ENCODE results near the gene TMEM270. TPM values are rescaled to one million over a fixed set of nuclear protein-coding genes. Genes with fewer than 3 reads are reported as not detected.

Gene TMEM270
- total and polyA plus RNA-seq, 2 of the 4 experiments (the other 2 are of a cell fraction), result 0.17 TPM; not detected in 1

DNA sequence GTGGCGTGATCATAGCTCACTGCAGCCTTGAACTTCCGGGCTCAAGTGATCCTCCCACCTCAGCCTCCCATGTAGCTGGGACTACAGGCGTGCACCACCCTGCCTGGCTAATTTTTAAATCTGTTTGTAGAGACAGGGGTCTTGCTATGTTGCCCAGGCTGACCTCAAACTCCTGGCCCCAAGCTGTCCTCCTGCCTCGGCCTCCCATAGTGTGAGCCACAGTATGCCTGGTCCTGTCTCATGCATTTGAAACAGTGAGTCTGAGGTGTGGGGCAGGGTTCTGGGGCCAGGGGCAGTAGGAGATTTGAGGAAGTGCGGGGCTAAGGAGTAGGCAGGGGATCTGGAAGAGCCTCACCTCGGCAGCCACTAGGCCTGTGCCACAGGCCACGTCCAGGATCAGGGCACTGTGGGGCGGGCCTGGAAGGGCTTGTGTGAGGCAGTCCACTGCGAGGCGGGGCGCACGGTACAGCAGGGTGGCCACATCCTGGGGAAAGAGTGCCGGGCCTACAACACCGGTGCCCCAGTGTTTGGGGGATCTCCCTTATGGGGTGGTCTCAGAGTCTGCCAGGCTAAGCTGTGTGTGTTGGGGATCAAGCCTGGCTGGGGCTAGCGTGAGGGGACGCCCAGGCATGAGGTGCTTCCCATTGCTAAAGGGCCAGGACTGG lies 20.1 kb upstream of the TMEM270 start:
- Histone ChIP-seq H2BK20ac (ENCODE audit: low read depth, low read length) (no peak overlapping the region), H3K27me3 (ENCODE audit: control insufficient read depth, insufficient read depth, low read length) (no peaks in the 10 kb centered on the region), H2BK15ac (ENCODE audit: low read depth, low read length) (no peak overlapping the region), H3K4me2 (ENCODE audit: low read depth, low read length) (no peak overlapping the region), H2BK120ac (ENCODE audit: low read depth, low read length) (no peak overlapping the region), H4K5ac (ENCODE audit: low read depth, low read length) (no peak overlapping the region), H3K79me1 (ENCODE audit: low read depth in 1 of 2, low read length in 2 of 2) (peaks cover 5 to 20% of the 10 kb centered on the region in 2 experiments), H3K4me1 (ENCODE audit: control insufficient read depth, insufficient read depth, low read length) (no peaks in the 10 kb centered on the region; the same call in 1 of the 2 replicates), H3K23ac (ENCODE audit: low read depth, low read length) (no peak overlapping the region), H3K9ac (ENCODE audit: low read depth, low read length) (no peak overlapping the region), H3K56ac (ENCODE audit: extremely low read depth, insufficient read depth, low read length) (no peak overlapping the region), H3K9me3 (ENCODE audit: control insufficient read depth, insufficient read depth, low read length) (no peaks in the 10 kb centered on the region), H3K14ac (replicated peaks; ENCODE audit: low read depth, low read length) (no peak overlapping the region), H3K18ac (ENCODE audit: low read depth, low read length) (no peak overlapping the region), H4K91ac (ENCODE audit: insufficient read depth, low read depth, low read length) (no peak overlapping the region), H2AFZ (replicated peaks; ENCODE audit: low read length, poor library complexity) (no peak overlapping the region), H3K4me3 (ENCODE audit: insufficient read depth, low read depth, low read length) (no peak overlapping the region), H3K9me1 (ENCODE audit: insufficient read depth, low read length) (peaks cover 4% of the 10 kb centered on the region; the same call in 1 of the 2 replicates), H3K4ac (ENCODE audit: low read depth, low read length) (0 out of 2 replicates have a peak overlapping the region, but pooled peaks have one; percentile 39), H2BK5ac (ENCODE audit: low read depth, low read length, poor library complexity, severe bottlenecking) (no peak overlapping the region), H3K36me3 (ENCODE audit: control insufficient read depth, insufficient read depth, low read length) (no peaks in the 10 kb centered on the region; the same call in 1 of the 2 replicates), H4K20me1 (ENCODE audit: insufficient read depth, low read length) (no peaks in the 10 kb centered on the region), H4K8ac (ENCODE audit: low read depth in 2 of 2, low read length in 2 of 2) (no peak overlapping the region), H3K27ac (ENCODE audit: insufficient read depth, low read length) (no peak overlapping the region), H2AK9ac (replicated peaks; ENCODE audit: low read depth, low read length, poor library complexity) (no peak overlapping the region), H2AK5ac (ENCODE audit: low read depth, low read length) (peak overlapping the region; percentile 9; the same call in 1 of the 2 replicates)
- DNase-seq (no peak), ATAC-seq (ENCODE audit: low read depth) (no peak)
- intact Hi-C loops (cut with micrococcal nuclease) (no loop called here), dilution Hi-C loops (cut with HindIII; ENCODE audit: low sequenced_read_pairs, unreplicated experiment) (no loop called here), in situ Hi-C loops (cut with MboI; ENCODE audit: low sequenced_read_pairs) (no loop called here)
- ChIA-PET CTCF (no interaction called here), POLR2A (ENCODE audit: unreplicated experiment) (no interaction called here)
- WGBS, 2 experiments (ENCODE audit: extremely low coverage in 2 of 2, insufficient read length in 1 of 2), result 99% methylated on average over 8 of the region's 16 CpGs; no CpG with 5 or more reads in 1 of the 2 experiments
- TF ChIP-seq, protein P1, sequence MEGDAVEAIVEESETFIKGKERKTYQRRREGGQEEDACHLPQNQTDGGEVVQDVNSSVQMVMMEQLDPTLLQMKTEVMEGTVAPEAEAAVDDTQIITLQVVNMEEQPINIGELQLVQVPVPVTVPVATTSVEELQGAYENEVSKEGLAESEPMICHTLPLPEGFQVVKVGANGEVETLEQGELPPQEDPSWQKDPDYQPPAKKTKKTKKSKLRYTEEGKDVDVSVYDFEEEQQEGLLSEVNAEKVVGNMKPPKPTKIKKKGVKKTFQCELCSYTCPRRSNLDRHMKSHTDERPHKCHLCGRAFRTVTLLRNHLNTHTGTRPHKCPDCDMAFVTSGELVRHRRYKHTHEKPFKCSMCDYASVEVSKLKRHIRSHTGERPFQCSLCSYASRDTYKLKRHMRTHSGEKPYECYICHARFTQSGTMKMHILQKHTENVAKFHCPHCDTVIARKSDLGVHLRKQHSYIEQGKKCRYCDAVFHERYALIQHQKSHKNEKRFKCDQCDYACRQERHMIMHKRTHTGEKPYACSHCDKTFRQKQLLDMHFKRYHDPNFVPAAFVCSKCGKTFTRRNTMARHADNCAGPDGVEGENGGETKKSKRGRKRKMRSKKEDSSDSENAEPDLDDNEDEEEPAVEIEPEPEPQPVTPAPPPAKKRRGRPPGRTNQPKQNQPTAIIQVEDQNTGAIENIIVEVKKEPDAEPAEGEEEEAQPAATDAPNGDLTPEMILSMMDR (conservative IDR thresholded peaks at IDR 0.05; ENCODE audit: low read depth, low read length), result no peak
- TF ChIP-seq SMC3 (IDR thresholded peaks at IDR 0.05; ENCODE audit: low read depth, low read length), result no peak
- TF ChIP-seq POLR2A (IDR thresholded peaks at IDR 0.05; ENCODE audit: low read depth, low read length), result no peak
- TF ChIP-seq CHD1 (IDR thresholded peaks at IDR 0.05; ENCODE audit: low read depth, low read length), result no peak
- TF ChIP-seq CEBPB (IDR thresholded peaks at IDR 0.05; ENCODE audit: low read depth, low read length), result no peak
- BruUV-seq (replicated peaks), result no TSS peak
